Activated B cell treated with CpG ODN at 0.5 μM for 24 hours (primary cell): Measurements from ENCODE around the gene CABP7. TPM values are rescaled to one million over a fixed set of nuclear protein-coding genes. Genes with fewer than 3 reads are reported as not detected.

Experiments used
- ATAC-seq: fragments of 200-7000 bp; cut with Tn5 transposase; one replicate; pipeline ENCODE4 v1.10.0; 2021; ENCODE audit warnings: low read depth, mild to moderate bottlenecking, moderate library complexity
- CTCF ChIA-PET: fragments of 350-600 bp; sonication (Branson Sonifier 250); formaldehyde crosslinking; loops from one replicate; lab custom pipeline; 2021; ENCODE audit warnings: antibody characterized with exemption; lab: Charles Lee
- POLR2A ChIA-PET: fragments of 350-600 bp; sonication (Branson Sonifier 250); formaldehyde crosslinking; loops from one replicate; lab custom pipeline; 2021; ENCODE audit warnings: antibody characterized with exemption; lab: Charles Lee
- DNase-seq: peaks from one replicate; pipeline ENCODE4 v3.0.0; 2022
- H3K27ac Mint-ChIP-seq: one replicate; pipeline ENCODE4 v1.8.0; 2020; ENCODE audit warnings: mixed read lengths
- H3K27me3 Mint-ChIP-seq: one replicate; pipeline ENCODE4 v1.8.0; 2021; ENCODE audit warnings: mixed read lengths
- H3K36me3 Mint-ChIP-seq: one replicate; pipeline ENCODE4 v1.8.0; 2021; ENCODE audit warnings: low read depth, mixed read lengths
- H3K4me1 Mint-ChIP-seq: one replicate; pipeline ENCODE4 v1.8.0; 2021; ENCODE audit warnings: mixed read lengths
- H3K4me3 Mint-ChIP-seq: one replicate; pipeline ENCODE4 v1.8.0; 2020; ENCODE audit warnings: mild to moderate bottlenecking, mixed read lengths
- H3K9me3 Mint-ChIP-seq: one replicate; pipeline ENCODE4 v1.8.0; 2020; ENCODE audit warnings: mixed read lengths
- intact Hi-C: fragments of 100-400 bp; cut with micrococcal nuclease; formaldehyde crosslinking; loops from one replicate; pipeline ENCODE4 v1.15.1; 2024
- total RNA-seq: library from RNA; stranded (reverse); gene quantifications from 2 replicates; pipeline ENCODE4 v1.2.3, GENCODE V29; 2022
- TF ChIP-seq, protein P1 (sequence below): fragments of 200-600 bp; IDR thresholded peaks from one replicate; pipeline ENCODE4 v1.8.0; 2022; ENCODE audit warnings: antibody characterized with exemption, mild to moderate bottlenecking

CABP7 gene
- total RNA-seq, 1 donor from 2014 or later: 0.07 TPM

- Mint-ChIP-seq H3K27me3 (peaks cover 10% of the 10 kb centered on the region), H3K36me3 (no peaks in the 10 kb centered on the region), H3K4me1 (peaks cover 20% of the 10 kb centered on the region), H3K9me3 (no peaks in the 10 kb centered on the region), H3K4me3 (no peak overlapping the region), H3K27ac (no peak overlapping the region)
- POLR2A ChIA-PET: no interaction called here
- DNase-seq (no peak), ATAC-seq (no peak)
- TF ChIP-seq, protein P1, sequence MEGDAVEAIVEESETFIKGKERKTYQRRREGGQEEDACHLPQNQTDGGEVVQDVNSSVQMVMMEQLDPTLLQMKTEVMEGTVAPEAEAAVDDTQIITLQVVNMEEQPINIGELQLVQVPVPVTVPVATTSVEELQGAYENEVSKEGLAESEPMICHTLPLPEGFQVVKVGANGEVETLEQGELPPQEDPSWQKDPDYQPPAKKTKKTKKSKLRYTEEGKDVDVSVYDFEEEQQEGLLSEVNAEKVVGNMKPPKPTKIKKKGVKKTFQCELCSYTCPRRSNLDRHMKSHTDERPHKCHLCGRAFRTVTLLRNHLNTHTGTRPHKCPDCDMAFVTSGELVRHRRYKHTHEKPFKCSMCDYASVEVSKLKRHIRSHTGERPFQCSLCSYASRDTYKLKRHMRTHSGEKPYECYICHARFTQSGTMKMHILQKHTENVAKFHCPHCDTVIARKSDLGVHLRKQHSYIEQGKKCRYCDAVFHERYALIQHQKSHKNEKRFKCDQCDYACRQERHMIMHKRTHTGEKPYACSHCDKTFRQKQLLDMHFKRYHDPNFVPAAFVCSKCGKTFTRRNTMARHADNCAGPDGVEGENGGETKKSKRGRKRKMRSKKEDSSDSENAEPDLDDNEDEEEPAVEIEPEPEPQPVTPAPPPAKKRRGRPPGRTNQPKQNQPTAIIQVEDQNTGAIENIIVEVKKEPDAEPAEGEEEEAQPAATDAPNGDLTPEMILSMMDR: no peak
- CTCF ChIA-PET: no interaction called here
- intact Hi-C loops: no loop called here
These were observed 14.2 kb upstream of the CABP7 start for GRCh38 chr22:29705651-29706050.

DNA sequence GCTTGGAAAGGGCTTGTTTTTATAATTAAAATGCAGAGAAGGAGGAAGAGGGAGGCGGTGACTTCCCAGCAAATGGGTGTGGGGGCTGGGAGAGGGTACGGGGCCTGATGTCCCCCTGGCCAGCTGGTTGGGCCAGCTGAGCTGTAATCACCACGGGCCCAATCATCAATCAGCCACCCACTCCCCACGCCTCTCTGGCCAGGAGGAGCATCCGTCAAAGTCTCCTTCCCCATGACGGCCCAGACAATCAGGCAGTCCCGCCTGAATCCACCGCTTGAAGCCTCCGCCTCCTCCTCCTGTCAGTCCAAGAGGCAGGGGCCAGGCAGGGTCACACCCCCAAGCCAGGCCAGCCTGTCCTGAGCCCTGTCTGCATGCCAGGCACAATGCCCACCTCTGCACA, 13.3 kb upstream of the CABP7 start:
- Mint-ChIP-seq H3K27ac (no peak overlapping the region), H3K36me3 (no peaks in the 10 kb centered on the region), H3K4me3 (no peak overlapping the region), H3K4me1 (peaks cover 13% of the 10 kb centered on the region), H3K9me3 (no peaks in the 10 kb centered on the region), H3K27me3 (peaks cover 10% of the 10 kb centered on the region)
- intact Hi-C loops: no loop called here
- no peak for DNase-seq
- TF ChIP-seq, protein P1: no peak
- ATAC-seq: no peak
- POLR2A ChIA-PET: no interaction called here
- CTCF ChIA-PET: no interaction called here

- H3K36me3 Mint-ChIP-seq: no peaks in the 10 kb centered on the region
- DNase-seq: no peak
- no peak for ATAC-seq
- H3K4me3 Mint-ChIP-seq: no peak overlapping the region
- peaks cover 13% of the 10 kb centered on the region for H3K27me3 Mint-ChIP-seq
- ChIA-PET POLR2A (no interaction called here), CTCF (no interaction called here)
- intact Hi-C loops: no loop called here
- H3K4me1 Mint-ChIP-seq: peaks cover 9% of the 10 kb centered on the region
- no peak overlapping the region for H3K27ac Mint-ChIP-seq
- TF ChIP-seq, protein P1: no peak
- no peaks in the 10 kb centered on the region for H3K9me3 Mint-ChIP-seq
These were observed 12.8 kb upstream of the CABP7 start for GRCh38 chr22:29707010-29707409.

GRCh38 chr22:29707471-29707870, 12.3 kb upstream of the CABP7 start:
- ATAC-seq: no peak
- Mint-ChIP-seq H3K4me1 (peaks cover 8% of the 10 kb centered on the region), H3K4me3 (no peak overlapping the region), H3K27ac (no peak overlapping the region), H3K9me3 (no peaks in the 10 kb centered on the region), H3K36me3 (no peaks in the 10 kb centered on the region), H3K27me3 (peaks cover 16% of the 10 kb centered on the region)
- ChIA-PET POLR2A (no interaction called here), CTCF (no interaction called here)
- intact Hi-C loops: no loop called here
- DNase-seq: no peak
- TF ChIP-seq, protein P1: no peak

DNA sequence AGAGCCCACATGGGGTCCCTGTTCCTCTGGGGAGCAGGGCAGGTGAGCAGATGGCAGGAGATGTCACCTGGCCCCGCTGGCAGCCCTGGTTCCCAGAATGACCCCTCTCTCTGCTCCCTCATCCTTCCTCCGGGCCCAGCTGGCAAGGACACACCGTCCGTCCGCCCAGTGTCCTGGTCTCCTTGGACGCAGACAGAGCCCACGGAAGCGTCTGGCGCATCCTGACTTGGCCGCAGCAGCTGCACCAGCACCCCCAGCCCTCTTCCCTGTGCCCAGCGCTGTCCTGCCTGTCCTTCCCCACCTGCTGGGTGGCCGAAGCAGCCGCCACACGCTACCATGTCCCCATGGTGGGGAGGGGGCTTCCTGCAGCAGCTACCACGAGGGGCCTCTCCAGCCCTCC, 9.6 kb upstream of the CABP7 start:
- Mint-ChIP-seq H3K36me3 (no peaks in the 10 kb centered on the region), H3K27ac (no peak overlapping the region), H3K9me3 (no peaks in the 10 kb centered on the region), H3K4me1 (no peaks in the 10 kb centered on the region), H3K4me3 (no peak overlapping the region), H3K27me3 (peaks cover 15% of the 10 kb centered on the region)
- intact Hi-C loops: no loop called here
- TF ChIP-seq, protein P1: no peak
- ChIA-PET POLR2A (no interaction called here), CTCF (no interaction called here)
- ATAC-seq (no peak), DNase-seq (no peak)
